Stromal cell of bone marrow (primary cell): ENCODE measurements around the gene CD2.
A peak's percentile ranks its signal among the peaks of the same experiment; 100 is the strongest.

Experiments used
- DNase-seq: peaks from one replicate; pipeline ENCODE4 v3.0.0-alpha.2; 2012; ENCODE audit warnings: low read depth

The CD2 gene

DNA sequence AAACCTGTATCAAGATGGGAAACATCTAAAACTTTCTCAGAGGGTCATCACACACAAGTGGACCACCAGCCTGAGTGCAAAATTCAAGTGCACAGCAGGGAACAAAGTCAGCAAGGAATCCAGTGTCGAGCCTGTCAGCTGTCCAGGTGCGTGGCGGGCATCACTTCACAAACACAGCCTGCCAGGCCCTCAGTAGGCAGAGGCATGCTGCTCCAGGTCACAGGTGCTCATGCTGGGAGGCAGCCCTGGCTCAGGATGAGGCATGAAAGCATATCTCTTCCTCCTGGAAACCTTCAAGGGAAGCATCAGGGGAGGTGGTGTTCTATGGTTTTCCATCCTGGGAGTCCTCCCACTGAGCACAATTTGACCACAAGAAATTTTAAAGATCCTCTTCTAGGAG is 6.3 kb downstream of the CD2 start:
- DNase-seq: no peak

DNA sequence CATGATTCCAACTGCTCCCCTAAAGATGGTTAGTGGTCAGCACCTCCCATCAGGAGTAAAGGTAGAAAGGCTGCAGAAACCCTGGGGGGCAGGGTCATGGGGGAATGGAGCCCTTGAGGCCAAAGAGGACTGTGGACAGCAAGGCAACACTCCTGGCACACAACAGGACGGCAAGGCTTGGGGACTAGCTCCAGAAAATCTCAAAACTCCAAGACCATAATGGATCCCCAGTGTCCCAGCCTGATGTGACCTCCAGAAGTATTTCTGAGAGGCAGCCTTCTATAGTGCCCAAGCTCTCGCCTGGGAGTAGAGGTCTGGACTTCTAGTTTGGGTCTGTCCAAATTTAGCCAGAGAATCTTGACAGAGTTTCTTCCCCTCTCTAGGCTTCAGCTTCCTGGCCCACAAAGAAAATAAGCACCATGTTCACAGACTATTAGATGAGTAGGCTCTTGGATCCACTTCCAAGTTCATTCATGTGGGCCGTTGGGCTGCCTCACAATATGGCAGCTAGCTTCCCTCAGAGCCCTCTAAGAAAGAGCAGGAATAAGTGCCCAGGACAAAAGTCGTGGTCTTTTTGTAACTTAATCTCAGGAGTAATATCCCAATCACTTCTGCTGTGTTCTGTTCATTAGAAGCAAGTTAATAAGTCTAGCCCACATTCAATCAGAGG is 6.9 kb downstream of the CD2 start:
- DNase-seq: no peak

DNA sequence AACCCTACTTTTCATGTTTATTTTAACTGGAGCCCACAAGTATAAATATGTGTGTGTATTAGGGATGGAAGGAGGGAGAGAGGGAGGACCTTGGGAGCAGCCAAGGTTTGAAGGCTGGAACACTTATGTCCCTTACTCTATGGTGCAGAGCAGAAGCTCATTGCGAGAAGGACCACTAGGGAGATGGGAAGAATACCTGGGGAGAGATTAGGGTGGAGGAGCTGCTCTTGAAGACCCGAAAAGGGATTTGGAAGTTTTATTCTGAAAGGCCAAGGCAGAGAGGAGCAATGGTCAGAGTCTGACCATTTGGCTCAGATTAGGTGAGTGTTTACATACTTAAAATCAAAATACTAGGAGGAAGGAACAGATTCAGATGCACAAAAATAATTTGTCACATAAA is 8.1 kb downstream of the CD2 start:
- no peak for DNase-seq

DNA sequence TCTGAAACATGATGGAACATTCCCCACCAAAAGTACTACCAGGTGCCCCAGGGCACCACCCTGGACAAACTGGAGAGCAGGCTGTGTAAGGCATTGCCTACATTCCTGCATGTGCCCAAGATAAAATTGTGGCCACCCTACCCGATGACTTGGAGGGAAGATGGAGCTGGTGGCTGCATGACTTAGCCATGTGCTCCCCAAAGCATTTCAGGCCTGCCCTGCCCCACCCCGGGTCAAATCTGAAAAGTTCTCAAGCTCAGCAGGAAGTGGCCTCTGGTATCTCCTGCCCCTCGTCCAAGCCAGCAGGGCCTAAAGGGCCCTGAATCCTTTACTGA is 8.5 kb downstream of the CD2 start:
- no peak for DNase-seq

DNA sequence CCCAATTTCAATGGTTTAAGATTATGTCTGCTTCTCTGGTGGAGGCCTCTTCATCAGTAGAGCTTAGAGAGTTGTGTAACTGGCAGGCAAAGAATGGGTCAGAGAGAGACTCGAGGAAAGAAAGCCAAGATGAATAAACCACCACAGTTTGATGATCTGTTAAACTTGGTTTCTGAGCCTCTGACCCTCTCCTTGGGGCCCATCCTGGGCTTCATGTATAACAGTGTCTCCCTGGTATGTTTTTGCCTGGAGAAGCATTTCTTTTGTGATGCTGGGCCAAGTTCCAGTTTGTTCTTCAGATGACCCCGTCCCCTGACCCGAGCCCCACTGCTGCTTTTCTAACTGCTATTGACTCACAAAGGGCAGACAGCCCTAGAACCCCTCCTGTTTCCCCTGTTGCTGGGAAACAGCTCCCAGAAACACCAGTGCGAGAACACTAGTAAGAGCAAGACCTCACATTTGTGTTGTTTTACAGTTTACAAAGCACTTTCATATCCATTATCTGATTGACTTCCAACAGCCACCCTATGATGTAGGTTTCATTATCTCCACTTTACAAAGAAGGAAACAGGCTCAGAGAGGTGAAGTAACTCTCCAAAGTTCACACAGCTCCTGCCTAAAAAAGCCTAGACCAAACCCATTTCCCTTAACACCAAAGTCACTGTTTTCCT is 9.0 kb downstream of the CD2 start:
- DNase-seq: peak; percentile 45

DNA sequence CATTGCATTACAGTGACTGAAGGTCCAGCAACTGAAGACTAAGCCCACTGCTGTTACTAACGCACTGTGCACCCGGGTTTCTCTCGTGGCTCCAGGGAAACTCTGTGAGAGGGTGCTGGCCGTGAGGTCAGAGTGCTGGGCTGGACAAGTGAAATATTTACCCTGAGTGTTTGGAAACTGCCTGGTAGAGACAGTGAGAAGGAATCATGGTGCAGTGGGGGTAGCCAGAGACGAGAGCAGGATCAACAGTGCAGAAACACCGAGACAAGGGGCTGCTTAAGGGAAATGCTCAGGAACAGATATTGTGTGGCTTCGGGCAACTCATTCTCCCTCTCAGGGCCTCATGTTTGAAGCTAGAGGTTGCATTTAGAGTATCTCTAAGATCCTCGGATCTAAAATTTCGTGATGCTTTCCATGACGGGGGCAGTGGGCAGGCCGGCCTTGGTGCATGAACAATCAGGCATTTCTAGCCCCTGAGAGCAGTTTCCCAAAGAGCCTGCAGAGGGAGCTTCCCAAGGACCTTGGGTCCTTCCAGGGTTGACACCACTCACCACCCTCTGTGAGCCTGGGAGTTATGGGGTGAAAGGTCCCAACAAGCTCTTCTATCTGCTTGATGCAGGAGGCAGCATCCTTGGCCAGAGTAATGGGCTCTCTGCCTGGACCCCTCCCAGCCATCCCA is 9.7 kb downstream of the CD2 start:
- DNase-seq: no peak

DNA sequence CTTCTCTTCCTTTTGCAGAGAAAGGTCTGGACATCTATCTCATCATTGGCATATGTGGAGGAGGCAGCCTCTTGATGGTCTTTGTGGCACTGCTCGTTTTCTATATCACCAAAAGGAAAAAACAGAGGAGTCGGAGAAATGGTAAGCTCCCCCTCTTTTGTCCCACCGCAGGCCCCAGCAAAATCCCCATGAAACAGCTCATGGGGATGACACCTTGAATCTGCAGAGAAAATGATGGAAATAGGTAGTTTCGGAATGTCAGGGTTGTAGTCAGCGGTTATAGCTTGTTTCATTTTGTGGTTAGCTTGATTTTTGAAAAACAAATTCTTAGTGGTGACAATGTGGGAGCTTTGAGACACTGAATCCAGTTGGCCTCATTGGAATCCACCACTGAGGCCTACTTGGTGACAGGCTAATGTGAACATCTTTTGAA is 10.3 kb downstream of the CD2 start:
- DNase-seq: no peak

DNA sequence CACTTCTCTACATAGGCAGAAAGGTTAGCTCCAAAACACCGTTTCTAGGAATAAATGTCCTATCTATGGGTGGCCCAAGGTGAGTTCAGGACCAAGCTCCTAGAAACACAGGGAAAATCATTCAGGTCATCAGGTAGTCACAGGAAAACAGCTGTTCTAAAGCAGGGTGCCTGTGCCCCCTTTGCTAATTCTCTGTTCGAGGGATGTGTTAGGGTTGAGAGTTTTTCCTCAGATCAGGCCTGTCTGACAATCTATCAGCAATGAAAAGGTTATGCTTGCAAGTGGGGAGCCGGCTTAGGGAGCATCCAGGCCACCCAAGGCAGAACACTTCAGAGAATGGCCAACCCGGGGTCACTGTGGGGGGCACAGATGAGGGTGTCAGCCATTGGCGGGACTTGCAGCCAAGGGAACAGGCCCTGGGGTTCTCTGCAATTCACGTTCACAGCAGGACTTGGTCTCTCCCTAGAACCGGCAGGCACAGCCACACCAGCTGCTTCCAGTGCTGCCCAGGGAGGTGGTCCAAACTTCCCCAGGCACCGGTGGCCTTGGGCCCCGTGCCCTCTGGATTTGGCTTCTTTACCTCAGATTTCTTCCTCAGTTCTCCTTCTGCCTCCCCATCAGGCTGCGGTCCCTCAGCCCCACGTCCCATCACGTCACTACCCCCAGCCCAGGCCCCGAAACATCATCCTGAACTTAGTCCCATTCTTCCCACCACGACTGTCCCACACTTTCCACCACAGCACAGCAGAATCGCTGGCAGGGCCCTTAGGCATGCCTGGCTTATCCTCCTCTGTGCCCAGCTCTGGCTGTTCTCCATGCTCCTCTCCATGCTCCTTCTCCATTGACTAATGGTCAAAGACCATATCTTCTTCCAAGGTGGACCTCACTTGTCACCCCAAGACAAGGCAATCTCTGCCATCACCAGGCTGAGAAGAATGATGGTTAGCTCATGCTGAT is 11.0 kb downstream of the CD2 start:
- no peak for DNase-seq

DNA sequence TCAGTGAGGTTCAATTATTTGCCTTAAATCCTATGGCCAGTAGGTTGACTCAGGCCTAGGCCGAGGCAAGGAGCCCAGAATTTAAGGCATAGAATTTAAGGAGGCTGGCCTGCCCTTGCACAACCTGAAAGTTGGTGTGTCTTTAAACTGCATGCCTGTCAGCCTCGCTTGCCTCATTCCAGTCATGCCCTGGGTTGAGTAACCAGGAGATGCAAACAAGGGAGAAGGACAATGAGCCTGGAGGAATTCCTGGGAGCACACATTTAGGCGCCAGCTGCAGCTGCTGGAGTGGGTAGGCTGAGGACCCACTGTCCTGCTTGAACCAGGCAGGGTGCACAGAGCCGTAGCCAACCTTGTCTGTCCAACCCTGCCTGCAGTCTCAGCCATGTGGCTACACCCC is 11.7 kb downstream of the CD2 start:
- no peak for DNase-seq

DNA sequence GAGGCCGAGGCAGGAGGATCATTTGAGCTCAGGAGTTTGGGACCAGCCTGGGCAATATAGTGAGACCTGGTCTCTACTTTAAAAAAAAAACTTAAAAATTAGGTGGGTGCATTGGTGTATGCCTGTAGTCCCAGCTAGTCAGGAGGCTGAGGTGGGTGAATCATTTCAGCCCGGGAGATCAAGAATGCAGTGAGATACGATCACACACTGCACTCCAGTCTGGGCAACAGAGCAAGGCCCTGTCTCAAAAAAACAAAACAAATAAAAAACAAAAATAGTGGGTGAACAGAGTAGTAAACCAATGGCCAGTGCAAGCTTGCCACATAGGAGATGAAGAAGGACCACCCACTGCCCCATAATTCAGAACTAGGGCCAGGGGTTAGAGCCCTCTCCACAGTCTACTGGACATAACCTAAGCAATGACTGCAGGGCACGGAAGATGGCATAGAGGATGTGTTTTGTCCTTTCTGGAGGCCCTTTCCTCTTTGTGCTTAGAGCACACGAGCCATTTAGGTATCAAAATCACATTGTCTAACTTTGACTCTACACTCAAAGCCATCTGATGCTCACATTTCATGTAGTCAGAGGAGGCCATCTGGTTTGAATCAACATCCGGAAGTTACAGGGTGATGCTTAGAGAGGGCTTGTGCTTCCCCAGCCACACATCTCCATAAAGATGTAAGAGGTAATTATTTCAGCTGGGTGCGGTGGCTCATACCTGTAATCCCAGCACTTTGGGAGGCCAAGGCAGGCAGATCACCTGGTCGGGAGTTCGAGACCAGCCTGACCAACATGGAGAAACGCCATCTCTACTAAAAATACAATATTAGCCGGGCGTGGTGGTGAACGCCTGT is 12.6 kb downstream of the CD2 start:
- no peak for DNase-seq

DNA sequence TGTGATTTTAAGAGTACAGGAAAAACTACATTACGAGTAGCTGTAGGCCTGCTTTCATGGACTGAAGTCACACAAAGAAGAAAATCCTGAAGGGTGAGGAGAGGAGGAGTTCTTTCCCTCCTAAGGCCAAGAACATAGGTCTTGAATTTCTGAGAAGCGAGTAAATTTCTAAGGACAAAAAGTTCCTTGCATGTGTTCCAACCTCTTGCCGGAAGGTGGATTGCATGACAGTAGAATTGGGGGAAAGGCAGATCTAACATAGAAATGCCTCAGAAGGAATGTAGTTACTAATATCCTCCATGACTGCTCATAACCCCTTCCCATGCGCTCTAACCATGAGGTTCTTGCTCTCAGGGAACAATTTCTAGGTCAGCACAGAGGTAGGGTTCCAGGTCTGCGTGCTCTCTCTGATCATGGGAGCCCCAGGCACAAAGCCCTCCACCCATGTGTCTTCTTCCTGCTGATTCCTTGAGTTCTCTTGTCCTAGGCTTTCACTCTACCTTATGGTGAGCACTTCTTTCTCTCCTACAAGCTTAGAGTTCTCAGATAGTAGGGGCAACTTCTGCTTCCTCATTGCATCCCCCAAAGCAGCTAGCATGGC is 13.7 kb downstream of the CD2 start:
- no peak for DNase-seq

DNA sequence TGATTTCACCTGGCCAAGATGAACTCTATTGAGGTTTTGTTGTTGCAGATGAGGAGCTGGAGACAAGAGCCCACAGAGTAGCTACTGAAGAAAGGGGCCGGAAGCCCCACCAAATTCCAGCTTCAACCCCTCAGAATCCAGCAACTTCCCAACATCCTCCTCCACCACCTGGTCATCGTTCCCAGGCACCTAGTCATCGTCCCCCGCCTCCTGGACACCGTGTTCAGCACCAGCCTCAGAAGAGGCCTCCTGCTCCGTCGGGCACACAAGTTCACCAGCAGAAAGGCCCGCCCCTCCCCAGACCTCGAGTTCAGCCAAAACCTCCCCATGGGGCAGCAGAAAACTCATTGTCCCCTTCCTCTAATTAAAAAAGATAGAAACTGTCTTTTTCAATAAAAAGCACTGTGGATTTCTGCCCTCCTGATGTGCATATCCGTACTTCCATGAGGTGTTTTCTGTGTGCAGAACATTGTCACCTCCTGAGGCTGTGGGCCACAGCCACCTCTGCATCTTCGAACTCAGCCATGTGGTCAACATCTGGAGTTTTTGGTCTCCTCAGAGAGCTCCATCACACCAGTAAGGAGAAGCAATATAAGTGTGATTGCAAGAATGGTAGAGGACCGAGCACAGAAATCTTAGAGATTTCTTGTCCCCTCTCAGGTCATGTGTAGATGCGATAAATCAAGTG is 14.3 kb downstream of the CD2 start:
- no peak for DNase-seq

DNA sequence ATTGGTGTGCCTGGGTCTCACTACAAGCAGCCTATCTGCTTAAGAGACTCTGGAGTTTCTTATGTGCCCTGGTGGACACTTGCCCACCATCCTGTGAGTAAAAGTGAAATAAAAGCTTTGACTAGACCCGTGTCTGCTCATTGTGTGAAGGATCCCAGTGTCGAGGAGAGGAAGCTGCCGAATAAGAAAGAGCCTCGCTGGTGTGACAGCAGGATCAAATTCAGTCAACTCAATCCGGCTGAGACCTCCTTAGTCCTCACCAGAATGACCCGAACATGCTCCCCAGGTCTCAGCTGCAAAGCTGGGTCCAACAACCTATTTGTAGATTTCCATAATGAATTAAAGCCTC is 14.8 kb downstream of the CD2 start:
- DNase-seq: no peak

DNA sequence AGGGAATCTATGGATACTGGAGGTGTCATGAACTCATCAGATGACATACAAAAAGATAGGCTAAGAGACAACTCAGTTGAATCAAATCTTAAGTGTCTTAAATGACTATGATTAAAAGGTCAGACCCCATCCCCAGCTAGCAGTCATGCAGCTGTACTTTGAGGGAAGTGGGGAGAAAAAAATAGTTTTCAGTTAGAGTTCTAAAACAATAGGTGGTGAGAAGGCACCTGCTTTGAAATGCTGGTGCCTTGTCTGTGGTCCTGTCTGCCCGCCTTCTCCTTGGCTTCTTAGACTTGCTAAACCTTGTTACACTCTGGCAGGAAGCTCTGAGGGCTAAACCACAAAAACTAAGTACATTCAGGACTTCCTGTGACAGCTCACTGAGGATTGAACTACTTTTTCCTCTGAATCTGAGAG is 15.3 kb downstream of the CD2 start:
- peak; percentile 7 for DNase-seq

DNA sequence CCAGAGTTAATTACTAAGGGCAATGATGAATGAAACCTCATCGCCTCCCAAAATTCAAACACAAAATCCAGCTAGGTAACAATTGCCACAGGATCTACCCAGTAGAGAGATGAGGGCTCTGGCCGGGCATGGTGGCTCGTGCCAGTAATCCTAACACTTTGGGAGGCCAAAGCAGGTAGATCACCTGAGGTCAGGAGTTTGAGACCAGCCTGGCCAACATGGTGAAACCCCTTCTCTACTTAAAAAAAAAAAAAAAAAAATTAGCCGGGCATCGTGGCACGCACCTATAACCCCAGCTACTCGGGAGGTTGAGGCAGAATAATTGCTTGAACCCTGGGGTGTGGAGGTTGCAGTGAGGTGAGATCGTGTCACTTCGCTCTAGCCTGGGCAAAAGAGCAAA is 15.8 kb downstream of the CD2 start:
- no peak for DNase-seq

DNA sequence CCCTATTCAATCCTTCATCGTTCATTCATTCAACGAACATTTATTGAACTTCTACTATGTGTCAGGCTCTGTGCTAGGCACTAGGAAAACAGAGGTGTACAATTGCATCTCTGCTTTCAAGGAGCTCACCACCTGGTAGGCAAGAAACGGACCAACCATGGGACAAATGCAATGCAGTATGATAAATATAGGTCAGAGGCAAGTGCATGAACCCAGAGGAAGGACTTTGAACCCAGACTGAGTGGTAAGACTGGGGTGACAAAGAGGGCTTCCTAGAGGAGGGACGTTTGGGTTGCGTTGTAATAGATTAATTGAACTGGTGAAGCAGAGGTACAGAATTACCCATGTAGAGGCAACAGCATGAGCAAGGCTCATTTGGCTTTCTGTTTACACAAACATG is 16.4 kb downstream of the CD2 start:
- DNase-seq: no peak

DNA sequence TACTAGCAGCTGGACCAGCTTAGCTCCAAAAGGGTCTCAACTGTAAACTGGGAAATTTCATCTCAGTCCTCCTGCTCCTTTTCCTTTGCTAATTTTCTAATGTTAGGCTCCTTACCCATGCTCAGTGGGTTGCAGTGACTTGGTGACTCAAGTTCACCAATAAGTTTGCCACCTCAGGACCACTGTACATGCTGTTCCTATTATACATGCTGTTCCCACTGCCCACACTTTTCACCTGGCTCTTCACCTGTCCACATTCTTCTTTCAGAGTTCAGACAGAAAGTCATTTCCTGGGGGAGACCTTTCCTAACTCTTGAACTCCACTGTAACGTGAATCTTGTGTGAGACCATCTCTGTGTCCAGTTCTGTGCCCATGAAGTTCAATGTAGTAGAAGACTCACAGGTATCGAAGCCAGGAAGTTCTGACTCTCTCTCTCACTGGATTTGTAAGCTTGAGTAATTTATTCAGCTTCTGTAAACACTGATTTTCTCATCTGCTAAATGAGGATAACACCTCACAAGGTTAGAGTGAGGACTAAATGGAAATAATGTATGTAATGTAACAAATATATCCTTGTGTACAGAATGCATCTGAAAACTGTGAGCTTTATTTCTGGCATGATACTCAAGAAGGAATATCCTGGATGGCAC is 17.9 kb downstream of the CD2 start:
- DNase-seq: no peak

DNA sequence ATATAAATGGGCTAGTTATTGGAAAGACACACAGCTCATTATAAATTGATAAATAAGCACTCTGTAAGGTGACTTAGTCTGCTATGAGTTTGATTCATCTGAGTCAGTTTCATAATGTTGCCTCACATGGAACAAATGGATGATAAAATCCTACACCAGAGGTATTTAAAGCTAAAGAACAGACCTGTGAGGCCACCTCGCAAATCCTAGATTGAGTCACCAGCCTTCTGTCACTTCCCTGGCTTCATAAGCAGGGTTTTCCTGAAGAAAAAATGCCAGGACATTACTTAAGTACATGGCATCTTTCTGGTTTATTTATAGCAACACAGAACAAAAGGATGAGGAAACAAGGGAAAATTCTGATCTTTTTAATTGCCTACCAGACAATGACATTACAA is 18.4 kb downstream of the CD2 start:
- DNase-seq: no peak

DNA sequence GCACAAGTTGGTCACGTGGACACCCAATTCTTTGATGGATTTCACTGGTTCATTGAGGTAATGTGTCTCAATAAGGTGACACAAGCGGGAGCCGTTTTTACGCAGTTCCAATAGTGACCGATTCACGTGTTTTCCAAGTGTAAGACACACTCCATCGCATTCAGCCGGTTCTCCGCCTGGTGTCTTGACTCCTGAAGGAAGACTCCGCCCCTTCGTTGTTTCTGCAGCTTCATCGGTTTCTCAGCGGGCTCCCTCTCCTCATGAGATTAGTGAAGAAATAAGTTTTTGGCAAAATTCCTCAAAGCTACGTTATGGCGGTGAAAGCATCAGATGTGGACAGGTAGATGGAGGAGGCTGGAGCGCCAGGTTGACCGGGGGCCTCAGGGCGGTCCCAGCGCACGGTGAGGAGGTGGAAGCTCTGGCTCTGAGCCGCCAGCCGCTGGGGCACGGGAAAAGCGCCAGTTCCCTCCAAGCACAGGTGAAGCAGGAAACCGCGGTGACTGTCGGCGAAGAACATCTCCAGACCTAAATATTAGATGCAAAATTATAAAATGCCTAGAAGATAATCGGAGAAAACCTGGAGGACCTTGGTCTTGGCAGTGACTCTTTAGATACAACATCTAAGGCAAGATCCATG is 21.0 kb downstream of the CD2 start:
- DNase-seq: no peak
